Measurements from ENCODE around the gene MAP3K7CL. TPM values are rescaled to one million over a fixed set of nuclear protein-coding genes. Genes with fewer than 3 reads are reported as not detected.

MAP3K7CL gene
- total RNA-seq, 1 donor = 20.7 TPM

GRCh38 chr21:29196670-29197191 lies 66.3 kb downstream of the MAP3K7CL start:
- no peak for TF ChIP-seq CTCF (IDR thresholded peaks at IDR 0.05; ENCODE audit: insufficient read depth, low read depth, low read length)
- H3K4me3 ChIP-seq (ENCODE audit: low read depth, low read length) = no peak overlapping the region
- DNase-seq (ENCODE audit: low read depth) = no peak

- no peak for TF ChIP-seq CTCF (IDR thresholded peaks at IDR 0.05; ENCODE audit: insufficient read depth, low read depth, low read length)
- DNase-seq (ENCODE audit: low read depth) = no peak
- H3K4me3 ChIP-seq (ENCODE audit: low read depth, low read length) = no peak overlapping the region
These were observed 70.7 kb downstream of the MAP3K7CL start for GRCh38 chr21:29201186-29201585.

- no peak overlapping the region for H3K4me3 ChIP-seq (ENCODE audit: low read depth, low read length)
- no peak for DNase-seq (ENCODE audit: low read depth)
- TF ChIP-seq CTCF (IDR thresholded peaks at IDR 0.05; ENCODE audit: insufficient read depth, low read depth, low read length) = no peak
These were observed 74.6 kb downstream of the MAP3K7CL start for GRCh38 chr21:29205009-29205408.

- DNase-seq (ENCODE audit: low read depth) = no peak
- no peak for TF ChIP-seq CTCF (IDR thresholded peaks at IDR 0.05; ENCODE audit: insufficient read depth, low read depth, low read length)
- no peak overlapping the region for H3K4me3 ChIP-seq (ENCODE audit: low read depth, low read length)
These were observed 75.5 kb downstream of the MAP3K7CL start for GRCh38 chr21:29205988-29206387.

GRCh38 chr21:29206445-29206844 lies 76.0 kb downstream of the MAP3K7CL start:
- no peak for TF ChIP-seq CTCF (IDR thresholded peaks at IDR 0.05; ENCODE audit: insufficient read depth, low read depth, low read length)
- H3K4me3 ChIP-seq (ENCODE audit: low read depth, low read length) = no peak overlapping the region
- no peak for DNase-seq (ENCODE audit: low read depth)

GRCh38 chr21:29207201-29207600 lies 76.8 kb downstream of the MAP3K7CL start:
- no peak for DNase-seq (ENCODE audit: low read depth)
- H3K4me3 ChIP-seq (ENCODE audit: low read depth, low read length) = no peak overlapping the region
- TF ChIP-seq CTCF (IDR thresholded peaks at IDR 0.05; ENCODE audit: insufficient read depth, low read depth, low read length) = no peak

- no peak for DNase-seq (ENCODE audit: low read depth)
- no peak overlapping the region for H3K4me3 ChIP-seq (ENCODE audit: low read depth, low read length)
- TF ChIP-seq CTCF (IDR thresholded peaks at IDR 0.05; ENCODE audit: insufficient read depth, low read depth, low read length) = no peak
These were observed 77.7 kb downstream of the MAP3K7CL start for GRCh38 chr21:29208044-29208681.

All from fibroblast of villous mesenchyme (primary cell).